Suprapubic skin (tissue), 4 donors: ENCODE results near the gene ODF2L. TPM values are rescaled to one million over a fixed set of nuclear protein-coding genes. Genes with fewer than 3 reads are reported as not detected.
"Not testable (repeated sequence)": the region's sequence is repeated elsewhere in the genome, so short reads cannot be mapped to it uniquely, and the experiment has no call there.

Experiments
- DNase-seq, 2 donors: peaks; one replicate each; pipeline ENCODE4 v3.0.0-alpha.2; 2019; ENCODE audit warnings: low spot score in 2 of 2
- H3K27ac ChIP-seq: fragments of 200-600 bp; sonication (generic); one replicate; pipeline ENCODE4 v1.5.1; 2019
- H3K27me3 ChIP-seq: fragments of 200-600 bp; sonication (generic); one replicate; pipeline ENCODE4 v1.5.1; 2019
- H3K36me3 ChIP-seq: fragments of 200-600 bp; sonication (generic); one replicate; pipeline ENCODE4 v1.5.1; 2019
- H3K4me1 ChIP-seq: fragments of 200-600 bp; sonication (generic); one replicate; pipeline ENCODE4 v1.5.1; 2019
- H3K4me3 ChIP-seq: fragments of 200-600 bp; sonication (generic); one replicate; pipeline ENCODE4 v1.5.1; 2019; ENCODE audit warnings: mild to moderate bottlenecking
- H3K9me3 ChIP-seq: fragments of 200-600 bp; sonication (generic); one replicate; pipeline ENCODE4 v1.5.1; 2019
- CTCF ChIP-seq, 2 donors: fragments of 200-600 bp in 1 of 2; fragments of 450-650 bp in 1 of 2; sonication (generic) in 1 of 2; IDR thresholded peaks; one replicate each; pipeline ENCODE4 v1.5.1; 2016 to 2019; ENCODE audit warnings: antibody characterized with exemption in 2 of 2, mild to moderate bottlenecking in 1 of 2, moderate library complexity in 1 of 2
- EP300 ChIP-seq: sonication (generic); formaldehyde crosslinking; IDR thresholded peaks from one replicate; pipeline ENCODE4 v1.6.1; 2017; ENCODE audit warnings: antibody characterized with exemption
- POLR2A ChIP-seq, 2 donors: fragments of 450-650 bp; IDR thresholded peaks; one replicate each; pipeline ENCODE4 v1.6.1; 2017; ENCODE audit warnings: antibody characterized with exemption in 2 of 2, mild to moderate bottlenecking in 2 of 2, moderate library complexity in 2 of 2
- POLR2AphosphoS5 ChIP-seq, 3 donors: sonication (generic); formaldehyde crosslinking; IDR thresholded peaks; one replicate each; pipeline ENCODE4 v1.6.1; 2017; ENCODE audit warnings: antibody characterized with exemption in 3 of 3
- WGBS: methylation state at CpG from one replicate; pipeline ENCODE4 v1.1.5; 2018; 5-methylcytosine and 5-hydroxymethylcytosine counted together
- total RNA-seq, 4 donors: library from RNA; depleted of rRNA; stranded (reverse); fragments of >200 nt; gene quantifications; one replicate each; pipeline ENCODE4 v1.1.0, GENCODE V29; 2016

The ODF2L gene
- total RNA-seq, 4 donors from 2014 or later = 16.6 to 33.4 (median 23.5) TPM

DNA sequence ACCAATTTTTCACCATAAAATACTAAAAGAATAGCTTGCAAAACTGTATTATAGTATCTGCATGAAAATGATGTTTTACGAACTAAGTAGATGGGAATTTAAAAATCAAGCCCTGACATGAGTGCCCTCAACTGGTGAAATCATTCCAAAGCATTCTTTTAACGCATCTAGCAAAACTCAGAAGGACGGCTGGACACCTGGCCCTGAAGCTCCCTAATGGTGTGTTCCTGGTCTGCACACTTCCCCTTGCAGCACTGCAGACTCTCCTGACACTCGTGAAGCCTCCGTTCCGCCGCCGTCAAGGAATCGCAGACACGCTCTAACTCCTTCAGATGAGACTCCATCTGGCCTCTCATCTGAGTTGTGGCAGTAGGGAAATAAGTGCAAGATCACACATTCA lies 39.9 kb downstream of the ODF2L start:
- 85% methylated on average over 10 of the region's 10 CpGs for WGBS
- Histone ChIP-seq H3K27me3 (no peaks in the 10 kb centered on the region), H3K9me3 (no peaks in the 10 kb centered on the region), H3K4me3 (no peak overlapping the region), H3K36me3 (peaks cover 27% of the 10 kb centered on the region), H3K4me1 (no peaks in the 10 kb centered on the region), H3K27ac (no peak overlapping the region)
- DNase-seq = no peak
- TF ChIP-seq CTCF (IDR thresholded peaks at IDR 0.05) (no peak), POLR2AphosphoS5 (IDR thresholded peaks at IDR 0.05) (no peak), POLR2A (IDR thresholded peaks at IDR 0.05) (no peak), EP300 (no peak)

GRCh38 chr1:86352086-86352485 lies 44.0 kb downstream of the ODF2L start:
- H3K27me3 ChIP-seq = no peaks in the 10 kb centered on the region
- WGBS = 77% methylated on average over 1 of the region's 1 CpG

GRCh38 chr1:86350230-86350629 lies 45.9 kb downstream of the ODF2L start:
- not testable (repeated sequence) for H3K27me3 ChIP-seq, H3K27ac ChIP-seq, H3K4me3 ChIP-seq, H3K4me1 ChIP-seq, H3K9me3 ChIP-seq, DNase-seq
- H3K36me3 ChIP-seq = peaks cover 23% of the 10 kb centered on the region
- WGBS = 97% methylated on average over 3 of the region's 3 CpGs

More at GRCh38 chr1:86352086-86352485, 44.0 kb downstream of the ODF2L start:
- DNase-seq = no peak
- no peak for TF ChIP-seq POLR2A (IDR thresholded peaks at IDR 0.05)
- TF ChIP-seq POLR2AphosphoS5 (IDR thresholded peaks at IDR 0.05) = no peak
- no peak for TF ChIP-seq EP300
- no peak for TF ChIP-seq CTCF (IDR thresholded peaks at IDR 0.05)
- Histone ChIP-seq H3K4me3 (no peak overlapping the region), H3K27ac (no peak overlapping the region), H3K4me1 (no peaks in the 10 kb centered on the region), H3K36me3 (peaks cover 23% of the 10 kb centered on the region), H3K9me3 (no peaks in the 10 kb centered on the region)

DNA sequence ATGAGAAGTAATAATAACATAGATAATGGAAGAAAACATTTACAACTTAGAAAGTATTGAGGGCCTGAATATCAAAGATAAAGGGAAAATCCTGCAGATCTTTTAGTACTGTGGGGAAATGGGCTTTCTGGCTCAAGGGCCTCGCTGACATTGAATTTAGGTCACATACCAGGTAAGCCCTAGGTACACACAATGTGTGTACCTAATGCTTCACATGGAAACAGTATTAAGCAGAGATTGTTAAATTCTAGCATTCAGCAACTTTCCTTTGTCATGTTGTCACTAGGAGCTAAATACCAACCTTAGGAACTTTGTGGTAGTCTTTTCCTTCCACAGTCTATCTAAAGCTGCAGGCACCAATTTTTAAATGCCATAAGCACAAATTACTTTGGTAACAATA lies 49.7 kb downstream of the ODF2L start:
- Histone ChIP-seq H3K27me3 (no peaks in the 10 kb centered on the region), H3K4me1 (no peaks in the 10 kb centered on the region), H3K9me3 (no peaks in the 10 kb centered on the region), H3K4me3 (no peak overlapping the region), H3K36me3 (no peaks in the 10 kb centered on the region), H3K27ac (no peak overlapping the region)
- no peak for TF ChIP-seq POLR2AphosphoS5 (IDR thresholded peaks at IDR 0.05)
- TF ChIP-seq EP300 = no peak
- TF ChIP-seq CTCF (IDR thresholded peaks at IDR 0.05) = no peak
- no peak for TF ChIP-seq POLR2A (IDR thresholded peaks at IDR 0.05)
- DNase-seq = no peak
- WGBS = 96% methylated on average over 1 of the region's 1 CpG

GRCh38 chr1:86345042-86345441 lies 51.1 kb downstream of the ODF2L start:
- 96% methylated on average over 2 of the region's 2 CpGs for WGBS
- no peak for TF ChIP-seq CTCF (IDR thresholded peaks at IDR 0.05)
- no peak for TF ChIP-seq POLR2AphosphoS5 (IDR thresholded peaks at IDR 0.05)
- TF ChIP-seq EP300 = no peak
- TF ChIP-seq POLR2A (IDR thresholded peaks at IDR 0.05) = no peak
- Histone ChIP-seq H3K4me1 (no peaks in the 10 kb centered on the region), H3K27ac (no peak overlapping the region), H3K4me3 (no peak overlapping the region), H3K27me3 (no peaks in the 10 kb centered on the region), H3K9me3 (no peaks in the 10 kb centered on the region), H3K36me3 (no peaks in the 10 kb centered on the region)
- no peak for DNase-seq

DNA sequence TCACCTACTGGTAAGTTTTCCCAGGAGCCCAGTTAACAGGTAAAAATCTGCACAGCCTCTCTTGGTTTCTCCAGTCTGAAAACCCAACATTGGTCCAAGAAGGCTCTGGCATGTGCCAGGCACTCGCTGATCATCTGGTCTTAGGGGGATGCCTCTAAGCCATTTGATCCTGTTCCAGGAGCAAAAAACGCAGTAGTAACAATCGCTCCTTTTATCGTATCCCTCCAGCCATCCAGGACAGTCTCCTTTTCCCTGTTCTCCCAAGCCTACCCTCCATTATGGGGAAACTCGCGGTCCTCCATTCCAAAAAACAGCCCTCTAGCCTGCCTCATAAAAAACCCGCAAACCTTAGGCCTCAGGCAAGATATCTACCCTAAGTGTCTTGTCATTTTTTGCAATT lies 56.2 kb downstream of the ODF2L start:
- Histone ChIP-seq H3K4me3 (no peak overlapping the region), H3K27me3 (no peaks in the 10 kb centered on the region), H3K36me3 (no peaks in the 10 kb centered on the region), H3K27ac (no peak overlapping the region), H3K4me1 (no peaks in the 10 kb centered on the region), H3K9me3 (no peaks in the 10 kb centered on the region)
- WGBS = 82% methylated on average over 7 of the region's 7 CpGs
- DNase-seq = no peak
- TF ChIP-seq POLR2A (IDR thresholded peaks at IDR 0.05) (no peak), EP300 (no peak), POLR2AphosphoS5 (IDR thresholded peaks at IDR 0.05) (no peak), CTCF (IDR thresholded peaks at IDR 0.05) (no peak)
